Stimulated activated CD4-positive, alpha-beta T cell treated with anti-CD3 and anti-CD28 coated beads, Interleukin-1b, Interleukin-23, amount 100 ng/mL, for 4 hours (primary cell): ENCODE measurements around the gene SLC4A4.

Source experiments
- DNase-seq, 2 donors: peaks; one replicate each; pipeline ENCODE4 v3.0.0-alpha.2; 2020; ENCODE audit warnings: low read depth in 2 of 2

SLC4A4 gene

DNA sequence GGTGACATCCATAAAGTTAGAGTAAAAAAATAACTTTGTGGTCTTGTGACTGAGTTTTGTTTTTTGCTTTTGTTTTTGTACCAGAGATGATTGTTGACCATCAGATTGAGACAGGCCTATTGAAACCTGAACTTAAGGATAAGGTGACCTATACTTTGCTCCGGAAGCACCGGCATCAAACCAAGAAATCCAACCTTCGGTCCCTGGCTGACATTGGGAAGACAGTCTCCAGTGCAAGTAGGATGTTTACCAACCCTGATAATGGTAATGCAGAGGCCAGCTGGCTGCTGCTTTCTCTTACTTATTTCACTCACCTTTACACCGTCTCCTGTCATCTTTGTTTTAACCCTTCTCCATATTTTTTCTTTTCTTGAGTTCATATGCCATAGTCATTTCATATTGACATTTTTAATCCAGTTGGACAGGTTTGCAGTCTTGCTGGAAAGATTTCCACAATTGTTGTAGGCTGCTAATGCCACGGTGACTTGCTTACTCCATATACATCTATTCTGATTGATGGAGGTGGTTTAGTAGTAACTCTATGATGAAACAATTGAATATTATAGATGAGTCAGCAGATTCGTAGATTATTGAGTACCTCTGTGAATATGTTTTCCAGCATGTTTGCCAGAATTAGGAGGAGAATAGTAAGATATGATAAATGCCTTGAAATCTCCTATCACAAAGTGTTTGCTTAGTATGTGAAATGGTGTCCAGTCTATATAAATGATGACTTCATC lies 18.3 kb downstream of the SLC4A4 start:
- no peak for DNase-seq

DNA sequence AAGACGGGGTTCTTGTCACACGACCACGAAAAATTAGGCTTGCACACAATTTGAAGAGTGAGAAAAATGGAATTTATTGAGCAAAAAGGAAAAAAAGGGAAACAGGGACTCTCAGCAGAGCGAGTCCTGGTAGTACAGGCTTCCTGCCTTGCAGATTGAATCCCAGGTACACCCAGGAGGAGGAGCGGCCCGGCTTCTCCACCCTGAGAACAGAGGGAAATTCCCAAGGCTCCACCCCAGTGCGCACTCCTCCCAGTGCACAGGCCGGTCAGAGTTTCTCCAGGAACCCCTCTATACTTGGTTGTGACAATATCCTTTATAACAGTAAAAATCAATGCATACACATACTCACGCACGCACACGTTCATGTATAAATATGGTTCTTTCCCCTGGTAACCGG lies 22.0 kb downstream of the SLC4A4 start:
- DNase-seq = no peak

DNA sequence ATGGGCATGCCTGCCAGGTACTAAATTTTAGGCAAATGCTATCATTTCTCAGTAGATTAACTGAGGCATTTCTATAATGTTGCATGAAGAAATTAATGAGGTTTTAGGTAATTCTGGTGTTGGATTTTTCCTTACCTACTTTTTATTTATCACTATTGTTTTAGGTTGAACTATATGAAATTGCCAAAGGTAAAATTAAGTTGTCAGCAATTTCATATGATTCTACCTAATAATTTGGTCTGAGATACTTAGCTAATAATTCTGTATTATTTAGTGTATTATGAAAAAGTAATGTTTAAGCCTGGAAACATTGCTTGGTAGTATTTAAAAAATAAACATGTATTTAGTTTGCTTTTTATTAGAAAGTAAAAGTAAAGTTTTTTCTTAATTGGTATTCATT lies 22.7 kb downstream of the SLC4A4 start:
- DNase-seq = no peak

DNA sequence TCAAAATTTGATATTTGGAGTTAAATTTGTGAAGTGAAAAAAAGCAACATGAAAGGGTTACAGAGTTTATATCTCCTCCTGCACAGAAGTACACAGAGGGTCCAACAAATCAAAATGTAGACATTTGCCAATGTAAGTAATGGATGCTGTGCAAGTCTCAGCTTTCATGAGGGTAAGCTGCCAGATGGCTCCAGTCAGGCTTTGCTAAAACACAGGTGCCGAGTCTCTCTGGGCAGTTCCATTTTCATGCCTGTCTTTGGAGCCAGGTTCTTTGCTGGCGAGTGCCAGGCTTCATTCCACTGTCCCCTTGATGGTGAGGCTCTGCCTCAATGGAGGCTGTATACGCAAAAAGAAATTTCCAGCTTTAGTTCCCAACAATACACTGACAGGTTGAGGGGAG lies 27.9 kb downstream of the SLC4A4 start:
- DNase-seq = no peak

DNA sequence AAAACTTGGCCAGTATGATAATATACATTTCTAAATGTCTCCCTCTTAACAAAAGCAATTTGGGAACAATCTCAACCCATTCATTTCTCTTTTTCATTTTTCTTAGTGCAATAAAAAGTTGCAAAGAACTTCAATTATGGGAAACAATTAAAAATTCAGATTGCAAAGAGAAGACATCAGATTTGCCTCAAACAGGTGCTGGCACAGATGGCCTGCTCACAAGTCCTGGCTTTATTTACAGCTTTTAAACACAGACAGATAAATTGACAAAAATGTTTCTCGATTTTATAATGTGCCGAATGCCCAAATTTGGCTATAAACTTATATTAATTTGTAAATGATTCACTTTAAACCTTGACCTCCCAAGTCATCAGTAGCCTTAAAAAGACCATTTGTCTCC lies 28.7 kb downstream of the SLC4A4 start:
- no peak for DNase-seq

DNA sequence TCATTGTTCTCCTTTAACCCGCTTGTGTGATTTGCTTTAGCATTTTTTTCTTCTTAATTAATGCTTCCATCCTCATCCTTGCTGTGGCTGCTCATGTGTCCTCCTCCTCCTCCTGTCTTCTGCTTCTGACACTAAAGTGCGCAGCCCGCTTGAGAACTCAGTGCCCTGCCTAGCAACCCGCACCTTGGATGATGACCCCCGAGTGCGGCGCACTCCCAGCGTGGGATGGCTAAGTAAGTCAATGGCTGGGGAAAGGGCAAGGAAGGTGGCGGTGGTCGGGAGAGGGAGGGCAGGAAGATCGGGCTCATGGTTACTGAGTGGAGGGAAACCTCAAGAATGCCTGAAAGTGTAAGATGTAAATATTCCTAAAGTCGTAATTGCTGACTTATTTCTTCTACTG lies 30.1 kb downstream of the SLC4A4 start:
- no peak for DNase-seq

DNA sequence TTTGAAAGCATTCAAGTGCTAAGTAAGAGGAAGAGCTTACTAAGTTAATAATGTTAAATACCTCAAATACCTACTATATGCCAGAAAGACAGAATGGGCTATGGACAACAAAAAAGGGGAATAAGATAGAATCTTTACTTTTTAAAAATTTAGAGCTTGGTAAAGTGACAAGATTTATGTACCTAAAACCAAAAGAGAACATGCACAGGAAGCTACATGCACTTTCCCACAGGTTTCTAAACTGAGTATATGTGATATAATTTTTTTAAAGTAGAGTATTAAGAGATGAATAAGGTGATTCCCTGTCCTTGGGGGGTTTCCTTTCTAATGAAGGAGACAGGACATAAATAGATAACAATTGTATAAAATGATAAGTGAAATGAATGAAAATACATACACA lies 30.7 kb downstream of the SLC4A4 start:
- no peak for DNase-seq

DNA sequence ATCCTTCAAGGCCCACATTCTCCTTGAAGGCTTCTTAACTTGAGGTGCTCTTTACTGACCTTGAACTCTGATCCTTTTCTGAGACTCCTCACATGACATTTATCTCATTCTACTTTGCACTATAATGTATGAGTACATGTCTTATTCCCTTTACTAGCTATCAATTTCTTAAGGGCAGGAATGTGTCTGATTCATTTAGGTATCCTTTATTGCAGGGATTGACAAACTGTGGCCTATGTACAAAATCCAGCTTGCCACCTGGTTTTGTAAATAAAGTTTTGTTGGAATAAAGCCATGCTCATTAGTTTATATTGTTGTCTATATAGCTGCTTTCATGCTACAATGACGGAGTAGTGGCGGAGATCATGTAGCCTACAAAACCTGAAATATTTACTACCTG lies 36.7 kb downstream of the SLC4A4 start:
- no peak for DNase-seq

DNA sequence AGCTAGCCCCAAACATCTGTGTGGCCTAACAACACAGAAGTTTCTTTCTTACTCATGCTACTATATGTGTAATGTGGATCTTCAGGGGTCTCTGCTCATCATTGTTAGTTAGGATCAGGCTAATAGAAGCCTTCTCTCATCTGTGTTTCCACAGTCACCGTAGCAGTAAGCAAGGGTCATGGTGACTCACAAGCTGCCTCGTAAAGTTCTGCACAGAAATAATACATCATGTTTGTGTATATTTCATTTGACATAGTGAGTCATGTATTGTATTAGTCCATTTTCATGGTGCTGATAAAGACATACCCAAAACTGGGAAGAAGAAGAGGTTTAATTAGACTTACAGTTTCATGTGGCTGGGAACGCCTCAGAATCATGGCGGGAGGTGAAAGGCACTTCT lies 38.7 kb downstream of the SLC4A4 start:
- DNase-seq = no peak

DNA sequence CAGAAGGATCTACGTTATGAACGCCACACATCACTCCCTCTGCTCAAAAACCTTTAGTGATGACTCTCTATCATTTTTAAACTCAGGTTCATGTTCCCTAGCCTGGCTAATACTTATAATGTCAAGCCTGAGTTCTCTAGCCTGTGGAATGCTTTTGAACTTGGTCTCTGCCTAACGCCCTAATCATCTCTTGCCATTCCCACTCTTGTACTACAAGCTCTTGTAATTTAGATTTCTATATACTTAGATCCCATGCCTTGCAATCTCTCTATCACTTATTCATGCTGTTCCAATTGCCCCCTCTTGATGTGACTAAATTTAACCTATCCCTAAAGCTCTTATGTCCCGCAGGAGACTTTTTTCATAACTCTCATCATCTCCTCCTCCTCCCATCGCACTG lies 40.3 kb downstream of the SLC4A4 start:
- no peak for DNase-seq

DNA sequence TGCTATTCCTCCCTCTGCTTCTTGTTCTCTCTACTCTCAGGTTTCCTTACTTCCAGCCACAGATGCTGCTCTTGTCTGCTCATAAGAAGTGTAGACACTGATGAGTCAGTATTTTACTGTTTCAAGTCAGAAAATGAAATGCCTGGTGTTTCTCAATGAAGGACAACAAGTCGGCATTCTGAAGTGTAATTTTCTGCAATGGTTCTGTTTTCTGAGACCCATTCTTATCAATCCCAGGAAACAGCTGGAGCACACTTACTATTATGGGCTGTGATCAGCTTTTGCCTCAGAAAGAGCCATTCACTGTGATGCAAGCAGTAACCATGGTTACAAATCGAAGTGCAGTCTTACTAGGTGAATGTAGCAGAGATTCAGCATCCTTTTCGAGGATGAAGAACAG lies 42.0 kb downstream of the SLC4A4 start:
- DNase-seq = no peak

DNA sequence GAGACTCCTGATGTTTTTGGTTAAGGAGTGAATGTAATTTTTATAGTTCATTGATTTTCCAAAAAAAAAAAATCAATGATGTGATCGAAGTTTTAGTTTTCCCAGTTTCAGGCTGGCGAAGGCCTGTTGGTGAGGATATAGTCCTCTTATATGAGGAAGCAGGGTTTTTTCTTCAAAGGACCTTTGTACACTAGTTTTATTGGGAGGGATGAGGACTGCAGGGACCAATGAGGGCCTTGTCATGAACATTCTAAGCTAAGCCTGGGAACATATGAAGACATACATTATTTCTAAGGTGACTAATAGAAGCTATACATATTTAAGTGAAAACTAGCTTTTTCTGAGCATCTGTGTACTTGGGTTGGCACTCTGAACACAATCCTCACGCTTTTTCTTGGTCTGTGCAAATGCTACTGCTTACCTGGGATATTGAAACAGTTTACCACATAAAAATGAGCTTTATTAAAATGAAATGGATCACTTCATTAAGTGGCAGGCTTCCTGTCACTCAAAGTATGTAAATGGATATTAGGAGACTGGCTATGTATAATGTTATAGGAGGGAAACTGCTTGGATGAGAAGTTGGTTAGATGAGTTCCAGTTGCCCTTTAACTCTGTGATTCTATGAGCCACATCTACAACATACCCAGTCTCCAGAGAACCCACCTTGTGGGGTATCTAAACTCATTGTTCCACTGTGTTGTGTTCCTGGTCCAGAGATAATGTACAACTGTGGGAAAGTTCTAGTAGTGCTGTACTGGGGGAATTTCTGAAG lies 43.5 kb downstream of the SLC4A4 start:
- no peak for DNase-seq

DNA sequence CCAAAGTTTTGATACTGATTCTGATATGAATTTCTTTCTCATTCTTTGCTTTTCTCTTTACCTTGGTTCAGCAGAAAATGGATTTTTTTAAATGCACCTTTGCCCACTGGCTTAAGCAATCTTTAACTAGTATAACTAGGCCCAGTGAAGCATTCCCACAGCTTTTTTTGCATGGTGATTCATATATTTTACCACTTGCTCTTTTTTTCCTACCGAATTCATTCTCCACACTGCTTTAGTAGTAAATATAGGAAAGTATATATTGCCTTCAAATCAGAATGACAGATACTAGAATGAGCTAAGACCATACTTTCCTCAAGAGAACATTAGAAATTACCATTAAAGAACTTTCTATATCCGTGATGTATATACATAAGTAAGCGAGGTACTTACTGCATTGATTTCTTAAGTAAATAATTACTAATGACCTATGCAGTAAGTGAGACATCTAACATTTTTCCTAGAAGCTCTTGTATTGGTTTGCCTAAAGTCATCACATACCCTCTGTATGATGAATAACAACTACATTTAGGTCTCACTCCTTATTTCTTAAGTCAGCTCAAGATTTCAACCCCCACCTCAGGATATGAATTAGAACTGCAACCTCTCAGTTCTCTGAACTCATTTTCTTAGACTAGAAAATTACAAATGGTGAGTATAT lies 44.2 kb downstream of the SLC4A4 start:
- no peak for DNase-seq

DNA sequence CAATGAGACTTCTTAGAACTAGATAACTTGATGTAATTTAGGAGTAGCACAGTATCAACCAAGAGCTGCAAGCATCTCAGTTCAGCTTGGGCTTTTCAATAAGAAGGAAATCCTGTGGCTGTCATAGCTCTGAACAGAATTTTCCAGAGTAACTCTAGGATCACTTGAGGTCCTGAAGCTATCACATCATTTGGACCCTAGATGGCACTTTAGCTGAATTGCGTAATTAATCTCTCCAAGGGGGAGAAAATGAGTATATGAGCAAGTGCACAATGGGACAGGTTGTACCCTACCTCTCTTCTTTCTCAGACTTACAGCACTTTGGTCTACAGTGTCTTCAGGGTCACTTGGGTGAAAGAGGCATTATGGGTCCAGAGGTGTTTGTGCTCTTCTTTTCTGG lies 45.2 kb downstream of the SLC4A4 start:
- no peak for DNase-seq

DNA sequence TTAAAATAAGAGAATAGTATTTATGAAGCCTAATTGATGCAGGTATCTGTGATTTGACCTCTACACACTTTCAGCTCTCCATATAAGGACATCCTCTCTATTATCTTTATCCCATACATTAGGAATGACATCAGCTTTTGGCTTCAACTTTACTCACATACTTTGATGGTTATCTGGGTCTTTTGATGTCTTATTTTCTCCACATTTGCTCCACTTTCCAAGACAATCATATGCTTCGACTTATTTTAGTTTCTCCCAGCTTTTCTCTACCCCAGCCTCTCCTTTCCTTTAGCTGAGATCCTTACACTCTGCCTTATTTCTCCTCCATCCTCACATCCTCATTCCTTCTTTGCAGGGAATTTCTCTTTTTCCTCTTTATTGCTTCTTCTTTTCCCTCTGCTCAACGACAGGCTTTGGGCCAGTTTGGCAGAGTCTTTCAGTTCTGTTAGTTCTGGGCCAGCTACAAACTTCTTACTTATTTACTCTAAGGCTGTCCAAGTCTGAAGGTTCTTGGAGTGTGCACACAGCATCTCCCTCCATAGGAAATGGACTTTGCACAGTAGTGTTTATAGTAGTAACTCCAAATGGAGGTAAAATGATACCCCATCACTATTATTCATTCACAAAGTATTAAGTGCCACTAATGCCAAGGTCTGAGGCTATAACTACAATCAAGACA lies 50.5 kb downstream of the SLC4A4 start:
- no peak for DNase-seq

DNA sequence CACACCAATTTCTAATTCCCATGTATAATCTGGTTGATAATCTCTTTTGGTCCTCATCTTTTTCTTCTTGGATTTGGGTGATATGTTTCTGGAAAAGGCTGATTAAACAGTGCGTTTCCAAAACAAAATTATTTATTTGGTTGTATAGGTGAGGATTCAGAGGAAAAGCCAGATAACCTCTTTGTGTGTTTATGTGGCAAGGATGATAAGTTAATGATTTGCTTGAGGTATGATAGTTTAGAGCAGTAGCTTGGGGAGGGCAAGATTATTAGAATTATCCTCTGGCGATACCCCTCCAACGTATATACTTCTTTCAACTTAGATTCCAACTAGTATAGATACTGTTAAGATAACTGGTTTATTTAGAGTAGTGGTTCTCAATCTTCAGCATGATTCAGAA lies 53.3 kb downstream of the SLC4A4 start:
- DNase-seq = no peak

DNA sequence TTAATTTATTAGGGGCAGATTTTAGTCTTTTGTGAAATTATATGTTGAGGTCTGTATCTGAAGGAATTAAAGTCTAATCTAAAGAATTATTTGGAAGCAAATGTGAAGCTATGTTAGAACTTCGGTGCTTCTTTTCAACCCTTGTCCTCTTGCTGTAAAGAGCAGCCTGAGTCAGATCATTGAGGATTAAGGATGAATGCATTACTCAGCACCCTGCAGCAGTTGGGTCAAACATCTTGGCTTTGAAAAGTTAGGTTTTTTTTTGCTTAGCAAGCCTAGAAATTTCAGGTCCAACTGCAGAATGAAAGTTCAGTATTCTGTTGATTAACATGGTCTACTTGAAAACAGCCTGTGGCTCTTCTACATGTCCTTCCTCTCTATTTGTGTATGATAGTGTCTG lies 57.6 kb downstream of the SLC4A4 start:
- no peak for DNase-seq

DNA sequence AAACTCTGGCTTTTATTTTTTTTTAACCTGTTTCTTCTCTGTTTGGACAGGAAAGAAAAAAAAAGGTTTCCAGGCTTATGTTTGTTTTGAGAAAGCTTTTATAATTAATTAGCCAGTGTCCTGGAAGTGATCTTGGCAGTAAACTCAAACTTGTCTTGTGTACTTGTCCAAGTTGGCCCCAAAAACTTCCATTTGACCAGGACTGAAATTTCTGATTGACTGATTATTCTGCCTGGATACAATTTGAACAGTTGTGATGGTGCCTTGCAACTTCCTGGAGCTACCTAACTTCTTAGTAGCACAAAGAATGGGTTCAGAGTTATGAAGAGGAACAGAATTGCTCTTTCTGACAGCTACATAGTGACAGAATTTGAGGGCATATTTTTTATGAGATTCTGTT lies 62.0 kb downstream of the SLC4A4 start:
- DNase-seq = no peak

DNA sequence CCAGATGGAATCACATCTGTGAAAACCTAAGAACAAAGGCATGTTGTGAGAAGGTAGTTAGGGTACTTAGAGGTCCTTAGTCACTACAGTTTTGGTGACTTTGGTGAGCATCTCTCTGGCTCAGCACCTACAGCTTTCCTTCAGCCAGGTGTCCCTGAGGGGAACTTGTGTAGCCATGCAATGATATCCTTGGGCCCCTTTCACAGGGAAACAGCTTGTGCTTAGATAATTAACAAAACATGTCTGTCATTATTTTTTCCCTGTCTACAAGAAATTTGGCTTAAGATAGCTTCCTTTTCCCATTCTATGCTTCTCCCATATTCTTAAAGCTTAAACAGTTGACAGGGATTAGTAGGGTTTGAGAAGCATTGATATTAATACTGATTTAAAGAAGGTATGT lies 63.8 kb downstream of the SLC4A4 start:
- no peak for DNase-seq

DNA sequence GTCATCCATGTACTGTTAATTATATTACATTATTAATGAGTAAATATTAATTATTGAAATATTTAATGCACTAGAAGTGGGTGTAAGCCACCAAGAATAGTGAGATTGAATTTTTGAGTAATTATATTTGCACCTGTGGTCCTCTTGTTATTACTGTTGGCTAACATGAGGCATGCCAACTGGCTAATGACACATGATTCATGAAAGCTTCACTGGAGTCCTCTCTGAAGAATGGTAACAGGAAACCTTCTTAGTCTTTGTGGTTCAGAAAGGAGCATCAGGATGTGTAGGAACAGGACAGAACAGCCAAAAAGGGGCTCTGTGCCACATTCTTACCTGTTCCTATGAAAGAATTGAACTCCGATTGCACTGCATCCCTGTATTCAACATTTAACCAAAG lies 65.2 kb downstream of the SLC4A4 start:
- DNase-seq = no peak

DNA sequence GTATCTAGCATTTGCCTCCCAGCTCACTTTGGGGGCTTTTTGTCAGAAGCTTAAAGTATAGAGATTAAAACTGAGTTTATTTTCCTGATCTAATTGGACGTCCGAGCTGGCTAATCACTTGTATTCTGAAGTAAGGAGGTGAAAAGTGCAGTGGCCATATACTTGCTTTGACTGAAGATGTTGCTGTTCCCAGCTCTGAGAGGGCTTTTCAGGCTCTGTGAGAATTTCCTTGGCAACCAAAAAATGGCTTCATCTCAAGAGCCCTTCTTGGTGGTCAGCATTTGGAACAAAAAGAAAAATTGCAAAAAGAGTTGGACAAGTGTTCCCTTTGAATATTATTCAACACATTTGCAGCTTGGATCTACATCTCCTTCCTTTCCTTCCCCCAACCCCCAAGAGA lies 67.0 kb downstream of the SLC4A4 start:
- no peak for DNase-seq

DNA sequence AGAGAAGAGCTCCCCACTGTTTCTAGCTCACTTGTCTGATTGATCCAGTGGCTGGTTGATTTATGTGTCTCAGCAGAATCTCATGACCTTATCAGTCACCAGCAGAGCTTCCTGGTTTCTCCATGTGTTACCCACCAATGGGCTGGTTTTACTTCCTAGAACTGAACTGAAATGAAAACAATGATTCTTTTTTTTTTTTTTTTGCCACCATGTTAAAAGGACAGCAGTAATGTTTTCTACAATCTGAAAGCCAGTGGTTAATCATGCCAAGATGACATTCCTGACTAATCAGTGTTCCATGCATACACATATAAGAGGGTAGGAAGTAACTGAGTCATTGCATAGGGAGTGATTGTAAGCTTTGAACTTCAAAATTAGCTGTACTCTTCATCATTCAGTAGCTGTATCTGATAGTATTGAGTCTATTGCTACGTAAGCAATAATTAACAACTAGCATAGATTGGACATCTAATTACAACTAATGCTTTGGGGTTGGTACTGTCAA lies 67.7 kb downstream of the SLC4A4 start:
- no peak for DNase-seq
